Astrocyte (in vitro differentiated cells and primary cell): Measurements from ENCODE around the gene CTNND2.

Experiments
- CTCF ChIP-seq: IDR thresholded peaks from 2 replicates; pipeline ENCODE4 v1.5.1; 2011; ENCODE audit warnings: low read depth, mild to moderate bottlenecking, inconsistent platforms, low read length, moderate library complexity; ENCODE audit not compliant: insufficient read depth
- EZH2 ChIP-seq: IDR thresholded peaks from 2 replicates; pipeline ENCODE4 v1.6.1; 2012; ENCODE audit warnings: mild to moderate bottlenecking, low read length, inconsistent platforms; ENCODE audit not compliant: insufficient read depth

- TF ChIP-seq CTCF (no peak), EZH2 (no peak)
Observed at GRCh38 chr5:11531811-11532555, 372.3 kb downstream of the CTNND2 start.
